ENCODE data around the gene IL1A.

IL1A gene

GRCh38 chr2:112727276-112728028 is 56.8 kb downstream of the IL1A start:
- DNase-seq (ENCODE audit: low read depth in 2 of 2), result no peak

- peak; percentile 76 to 84 for DNase-seq (ENCODE audit: low read depth in 2 of 2)
These were observed 57.7 kb downstream of the IL1A start for GRCh38 chr2:112726487-112727190.

- no peak for DNase-seq (ENCODE audit: low read depth in 2 of 2)
These were observed 58.5 kb downstream of the IL1A start for GRCh38 chr2:112725545-112726457.

DNA sequence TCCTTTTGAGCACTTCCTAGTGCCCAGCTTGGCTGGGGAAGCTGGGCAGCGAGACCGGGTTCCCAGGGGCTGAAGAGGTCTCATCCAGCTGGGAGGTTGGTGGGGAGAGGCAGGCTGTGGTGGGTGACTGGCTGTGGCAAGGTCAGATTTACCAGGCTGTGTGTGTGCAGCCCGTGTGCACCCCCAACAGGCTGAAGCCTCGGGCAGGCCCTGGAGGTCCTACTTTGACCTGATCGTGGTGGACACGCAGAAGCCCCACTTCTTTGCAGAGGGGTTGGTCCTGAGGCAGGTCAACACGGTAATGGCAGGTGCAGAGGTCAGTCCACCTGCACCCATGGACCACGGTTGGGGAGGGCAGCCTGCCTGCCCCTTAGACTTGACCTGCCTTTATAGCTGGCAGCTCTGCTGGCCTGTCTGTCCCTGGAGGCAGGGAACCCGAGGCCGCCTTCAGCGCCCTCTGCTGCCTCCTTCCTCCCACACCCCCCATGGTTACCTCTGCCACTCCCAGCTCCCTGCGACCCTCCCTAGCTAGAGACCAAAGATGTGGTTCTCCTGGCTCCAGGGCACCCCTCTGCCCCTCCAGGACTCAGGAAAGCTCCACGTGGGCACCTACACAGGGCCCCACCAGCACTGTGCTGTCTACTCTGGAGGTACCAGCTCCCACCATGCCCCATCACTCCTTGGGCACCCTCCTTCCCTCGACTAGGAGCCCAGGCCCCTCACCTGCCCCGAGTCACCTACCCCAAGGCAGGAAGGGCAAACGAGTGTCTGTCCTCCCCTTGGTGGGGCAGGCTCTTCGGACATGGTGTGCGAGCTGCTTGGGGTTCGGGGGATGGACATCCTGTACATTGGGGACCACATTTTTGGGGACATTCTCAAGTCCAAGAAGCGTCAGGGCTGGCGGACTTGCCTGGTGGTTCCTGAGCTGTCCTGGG is 59.4 kb downstream of the IL1A start:
- no peak for DNase-seq (ENCODE audit: low read depth in 2 of 2)

GRCh38 chr2:112723995-112724394 is 60.3 kb downstream of the IL1A start:
- DNase-seq (ENCODE audit: low read depth in 2 of 2), result no peak

All from stimulated activated CD8-positive, alpha-beta memory T cell treated with anti-CD3 and anti-CD28 coated beads, Interleukin-2, amount 100 ng/mL, for 48 hours (primary cell).